ENCODE results near the gene SMYD3. TPM values are rescaled to one million over a fixed set of nuclear protein-coding genes. Genes with fewer than 3 reads are reported as not detected.

Gene SMYD3
- total RNA-seq, 2 experiments from 2014 or later = 22.6 to 24.6 TPM

DNA sequence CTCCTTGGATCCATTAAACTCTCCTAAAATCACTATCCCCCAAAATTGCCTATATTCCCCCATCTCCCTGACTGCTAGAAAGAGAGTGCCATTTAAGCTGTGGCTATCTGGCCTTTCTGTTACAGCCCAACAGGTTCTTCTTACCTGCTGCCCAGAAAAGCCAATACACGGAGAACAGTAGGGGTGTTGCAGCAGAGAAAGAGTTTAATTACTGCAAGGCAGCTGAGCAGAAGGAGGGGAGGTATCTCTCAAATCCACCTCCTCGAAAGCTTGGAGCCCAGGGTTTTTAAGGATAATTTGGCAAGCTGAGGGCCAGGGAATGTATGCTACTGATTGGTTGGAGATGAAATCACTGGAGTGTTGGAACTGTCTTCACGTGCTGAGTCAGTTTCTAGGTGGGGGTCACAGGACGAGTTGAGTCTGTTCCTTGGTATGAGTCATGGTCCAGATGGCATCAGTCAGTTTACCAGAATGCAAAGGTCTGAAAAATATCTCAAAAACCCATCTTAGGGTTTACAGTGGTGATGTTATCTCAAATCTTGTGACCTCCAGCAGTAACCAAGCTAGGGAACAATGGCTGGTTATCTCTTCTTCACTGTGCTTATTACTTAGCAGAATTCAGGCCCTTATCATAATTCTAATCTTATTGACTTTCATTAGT, 89.8 kb downstream of the SMYD3 start:
- DNase-seq (no peak), ATAC-seq (no peak)
- Mint-ChIP-seq H3K9me3 (peaks cover 8% of the 10 kb centered on the region), H3K36me3 (ENCODE audit: low read depth) (peaks cover 32% of the 10 kb centered on the region), H3K27ac (no peak overlapping the region), H3K27me3 (no peaks in the 10 kb centered on the region), H3K4me1 (ENCODE audit: low read depth) (peaks cover 13% of the 10 kb centered on the region), H3K4me3 (no peak overlapping the region)
- CTCF ChIA-PET = no interaction called here
- intact Hi-C loops (cut with micrococcal nuclease) = no loop called here
- no peak for TF ChIP-seq CTCF (IDR thresholded peaks at IDR 0.05)
- POLR2A ChIA-PET = no interaction called here

DNA sequence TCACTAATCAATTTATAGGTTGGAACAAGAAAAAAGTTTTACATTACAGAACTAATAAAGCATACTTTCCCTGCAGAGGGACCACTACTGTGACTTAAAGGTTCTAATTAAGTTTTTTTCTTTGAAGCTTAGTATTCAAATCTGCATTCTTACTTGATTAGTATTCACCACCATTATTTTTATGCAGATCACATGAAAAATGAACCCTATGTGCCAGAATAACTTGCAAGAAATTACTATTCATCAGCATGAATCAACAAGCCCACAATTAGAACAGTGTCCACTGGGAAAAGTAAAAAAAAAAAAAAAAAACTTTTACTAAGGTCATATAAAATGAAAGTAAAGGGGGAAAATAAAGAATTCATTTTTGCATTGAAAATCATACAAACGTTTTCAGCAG, 90.8 kb downstream of the SMYD3 start:
- Mint-ChIP-seq H3K27me3 (no peaks in the 10 kb centered on the region), H3K36me3 (ENCODE audit: low read depth) (peaks cover 36% of the 10 kb centered on the region), H3K9me3 (peaks cover 11% of the 10 kb centered on the region), H3K4me1 (ENCODE audit: low read depth) (peaks cover 13% of the 10 kb centered on the region), H3K4me3 (no peak overlapping the region), H3K27ac (no peak overlapping the region)
- TF ChIP-seq CTCF (IDR thresholded peaks at IDR 0.05) = no peak
- ChIA-PET POLR2A (no interaction called here), CTCF (no interaction called here)
- ATAC-seq (no peak), DNase-seq (no peak)
- intact Hi-C loops (cut with micrococcal nuclease) = no loop called here

DNA sequence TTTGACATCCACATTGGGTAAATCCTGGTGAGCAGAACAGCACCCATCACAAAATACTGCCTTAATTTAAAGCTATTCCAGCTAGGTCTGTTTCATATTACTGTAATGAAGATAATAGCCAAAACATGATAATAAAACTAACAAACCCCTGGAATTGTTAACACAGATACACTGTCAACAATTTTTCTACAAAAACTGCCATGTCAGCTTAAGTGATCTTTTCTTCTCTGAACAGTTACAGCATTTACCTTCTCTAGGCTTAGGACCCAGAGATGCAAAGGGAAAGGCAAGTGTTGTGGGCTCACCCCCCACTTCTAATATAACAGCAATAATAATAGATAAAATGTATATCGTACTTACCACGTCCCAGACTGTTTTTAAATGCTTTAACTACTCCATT, 92.1 kb downstream of the SMYD3 start:
- TF ChIP-seq CTCF (IDR thresholded peaks at IDR 0.05) = no peak
- Mint-ChIP-seq H3K27ac (no peak overlapping the region), H3K4me1 (ENCODE audit: low read depth) (peaks cover 13% of the 10 kb centered on the region), H3K4me3 (no peak overlapping the region), H3K36me3 (ENCODE audit: low read depth) (peaks cover 36% of the 10 kb centered on the region), H3K27me3 (no peaks in the 10 kb centered on the region), H3K9me3 (peaks cover 11% of the 10 kb centered on the region)
- ChIA-PET POLR2A (no interaction called here), CTCF (no interaction called here)
- ATAC-seq (no peak), DNase-seq (no peak)
- intact Hi-C loops (cut with micrococcal nuclease) = no loop called here

GRCh38 chr1:246413430-246413829, 93.6 kb downstream of the SMYD3 start:
- no peak overlapping the region for H3K27ac Mint-ChIP-seq
- H3K36me3 Mint-ChIP-seq (ENCODE audit: low read depth) = peaks cover 24% of the 10 kb centered on the region
- ChIA-PET CTCF (no interaction called here), POLR2A (no interaction called here)
- H3K4me1 Mint-ChIP-seq (ENCODE audit: low read depth) = peaks cover 10% of the 10 kb centered on the region
- H3K27me3 Mint-ChIP-seq = no peaks in the 10 kb centered on the region
- TF ChIP-seq CTCF (IDR thresholded peaks at IDR 0.05) = no peak
- ATAC-seq (no peak), DNase-seq (no peak)
- intact Hi-C loops (cut with micrococcal nuclease) = no loop called here
- H3K9me3 Mint-ChIP-seq = peaks cover 7% of the 10 kb centered on the region
- no peak overlapping the region for H3K4me3 Mint-ChIP-seq

- H3K36me3 Mint-ChIP-seq (ENCODE audit: low read depth) = peaks cover 4% of the 10 kb centered on the region
- H3K27ac Mint-ChIP-seq = no peak overlapping the region
- H3K4me3 Mint-ChIP-seq = no peak overlapping the region
- no peaks in the 10 kb centered on the region for H3K27me3 Mint-ChIP-seq
- intact Hi-C loops (cut with micrococcal nuclease) = no loop called here
- ChIA-PET POLR2A (no interaction called here), CTCF (no interaction called here)
- TF ChIP-seq CTCF (IDR thresholded peaks at IDR 0.05) = no peak
- H3K4me1 Mint-ChIP-seq (ENCODE audit: low read depth) = peaks cover 4% of the 10 kb centered on the region
- H3K9me3 Mint-ChIP-seq = no peaks in the 10 kb centered on the region
- DNase-seq (no peak), ATAC-seq (no peak)
These were observed 103.0 kb downstream of the SMYD3 start for GRCh38 chr1:246404078-246404477.
